Ammon's horn (tissue), 1 donor: Measurements from ENCODE around the gene BIN1.

Source experiments
- DNase-seq: peaks from one replicate; pipeline ENCODE4 v3.0.0-alpha.2; 2016; ENCODE audit warnings: low spot score

BIN1 gene

GRCh38 chr2:127106991-127107621 lies at the start of gene BIN1:
Gene BIN1 (minus strand): TSS chr2:127107154. CDS start chr2:127106943, 211 bp downstream.
- peak; percentile 96 for DNase-seq

GRCh38 chr2:127155947-127156346 lies 49.0 kb upstream of the BIN1 start:
- DNase-seq: no peak

GRCh38 chr2:127155028-127155581 lies 48.2 kb upstream of the BIN1 start:
- no peak for DNase-seq

DNA sequence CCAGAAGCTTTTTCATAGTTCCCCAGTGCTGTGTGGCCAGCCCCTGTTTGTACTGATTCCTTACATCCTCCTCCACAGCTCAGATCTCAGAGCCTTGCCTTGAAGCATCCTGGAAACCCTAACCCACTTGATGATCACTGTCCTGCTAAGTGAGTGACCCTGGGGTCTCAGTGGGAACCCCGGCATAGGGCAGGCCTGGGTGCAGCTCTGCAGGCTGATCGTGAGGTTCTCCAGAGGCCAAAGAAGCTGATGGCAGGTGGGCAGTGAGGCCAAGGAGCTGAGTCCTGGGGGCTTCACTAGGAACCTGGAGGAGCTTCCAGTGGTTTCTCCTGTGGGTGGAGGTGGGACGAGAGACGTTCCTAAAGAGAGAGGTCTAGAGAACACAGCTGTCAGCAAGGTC lies 47.4 kb upstream of the BIN1 start:
- no peak for DNase-seq

DNA sequence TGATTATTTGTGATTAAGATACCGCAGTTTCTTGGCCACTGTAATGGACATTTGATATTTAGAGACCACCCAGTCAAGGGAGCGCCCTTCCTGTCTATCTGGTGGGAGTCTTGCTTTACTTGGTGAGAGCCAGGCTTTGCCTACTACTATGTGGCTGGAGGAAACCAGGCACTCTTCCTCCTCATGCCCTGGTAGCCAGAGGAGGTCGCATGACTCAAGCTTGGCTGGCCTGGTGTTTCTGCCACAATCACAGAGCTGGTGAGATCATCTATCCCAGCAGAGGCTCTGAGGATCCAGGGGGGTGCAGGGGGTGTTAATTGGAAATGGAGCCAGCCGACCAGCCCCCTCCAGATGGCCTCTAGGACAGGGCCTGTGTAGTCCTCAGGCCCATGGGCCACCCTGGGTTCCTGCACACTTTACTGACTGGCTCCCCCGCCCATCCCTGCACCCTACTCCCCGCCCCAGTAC lies 46.8 kb upstream of the BIN1 start:
- peak; percentile 87 for DNase-seq

GRCh38 chr2:127150996-127151395 lies 44.0 kb upstream of the BIN1 start:
- DNase-seq: no peak

- DNase-seq: no peak
Measured at GRCh38 chr2:127149384-127149783, 42.4 kb upstream of the BIN1 start.

DNA sequence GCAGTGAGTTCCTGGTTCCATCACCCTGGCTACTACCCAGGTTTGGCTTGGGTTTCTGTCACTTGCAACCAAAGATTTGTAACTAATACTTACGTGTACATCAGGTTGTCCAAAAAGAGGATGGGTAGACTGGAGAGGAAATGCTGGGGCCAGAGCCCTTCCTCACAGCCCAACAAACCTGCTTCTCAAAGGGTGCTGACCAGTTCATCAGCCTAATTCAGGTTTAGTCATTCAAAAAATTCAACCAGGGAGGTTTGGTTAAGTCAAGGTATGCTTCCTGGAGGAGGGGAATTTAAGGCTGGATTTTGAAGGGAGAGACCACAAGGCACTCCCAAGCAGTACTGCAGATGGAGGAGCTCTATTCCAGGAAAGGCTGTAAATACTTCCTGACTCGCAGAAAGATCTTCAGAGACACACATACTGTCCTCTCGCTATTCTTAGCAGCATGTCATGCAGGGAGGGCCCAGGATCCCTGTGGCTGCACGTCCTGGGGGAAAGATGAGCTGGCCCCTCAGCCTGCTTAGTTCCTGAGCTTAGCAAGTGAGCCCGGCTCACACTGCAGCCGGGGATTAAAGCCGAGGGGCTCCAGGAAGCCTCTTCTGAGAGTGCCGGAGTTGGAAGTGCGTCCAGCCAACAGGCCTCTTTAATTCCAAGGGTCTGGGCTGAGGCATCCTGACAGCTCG lies 40.0 kb upstream of the BIN1 start:
- DNase-seq: no peak

DNA sequence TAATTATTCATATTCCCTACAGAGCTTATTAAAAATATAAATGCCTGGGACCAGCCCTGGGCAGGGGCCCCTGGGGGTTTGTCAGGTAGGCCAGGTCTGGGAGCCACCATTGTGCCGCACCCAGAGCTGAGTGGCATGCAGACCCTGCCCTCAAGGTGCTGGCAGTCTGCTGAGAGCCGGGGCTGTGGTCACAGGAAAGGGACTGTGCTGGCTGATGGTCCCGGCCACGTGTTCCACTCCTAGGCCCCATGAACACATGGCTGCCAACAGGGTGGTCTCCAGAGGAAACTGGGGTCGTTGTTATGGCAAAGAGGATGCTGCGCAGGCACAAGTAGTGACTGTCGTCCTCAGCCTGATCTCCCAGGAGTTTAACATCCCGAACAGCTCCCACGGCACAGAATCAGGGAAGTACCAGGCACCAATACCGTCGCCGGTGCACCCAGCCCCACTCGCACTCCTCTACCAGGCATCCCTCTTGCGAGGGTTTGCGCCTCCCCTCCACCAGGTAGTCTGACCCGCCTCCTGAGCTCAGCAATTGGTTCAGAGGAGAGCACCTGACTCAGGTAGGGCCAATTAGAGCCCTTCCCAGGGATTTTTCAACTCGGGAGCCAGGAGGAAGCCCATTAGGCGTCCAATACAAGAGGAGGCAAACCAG lies 39.2 kb upstream of the BIN1 start:
- no peak for DNase-seq

GRCh38 chr2:127145280-127145895 lies 38.4 kb upstream of the BIN1 start:
- no peak for DNase-seq

- peak; percentile 95 for DNase-seq
Measured at GRCh38 chr2:127143841-127144782, 37.2 kb upstream of the BIN1 start.

- peak; percentile 47 for DNase-seq
Measured at GRCh38 chr2:127142663-127143630, 36.0 kb upstream of the BIN1 start.

GRCh38 chr2:127140538-127140937 lies 33.6 kb upstream of the BIN1 start:
- peak; percentile 53 for DNase-seq

GRCh38 chr2:127139766-127140165 lies 32.8 kb upstream of the BIN1 start:
- no peak for DNase-seq

DNA sequence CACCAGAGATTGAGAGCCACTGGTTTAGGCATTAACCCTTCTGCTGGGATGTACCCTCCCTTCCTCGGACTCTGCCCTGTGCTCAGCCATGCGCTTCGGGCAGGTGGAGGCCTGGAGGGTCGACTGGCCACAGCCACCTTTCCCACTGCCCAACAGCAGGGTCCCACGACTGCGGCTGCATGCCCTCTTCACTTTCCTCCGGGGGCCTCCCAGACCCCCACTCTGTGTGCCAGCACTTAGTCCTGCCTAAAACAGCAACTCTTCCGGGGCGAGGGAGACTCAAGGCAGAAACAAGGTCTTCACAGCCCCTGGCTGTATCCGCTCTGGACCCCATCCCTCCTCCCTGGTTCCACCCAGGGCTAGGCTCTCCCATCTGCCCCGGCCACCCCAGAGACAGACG lies 31.3 kb upstream of the BIN1 start:
- DNase-seq: no peak

DNA sequence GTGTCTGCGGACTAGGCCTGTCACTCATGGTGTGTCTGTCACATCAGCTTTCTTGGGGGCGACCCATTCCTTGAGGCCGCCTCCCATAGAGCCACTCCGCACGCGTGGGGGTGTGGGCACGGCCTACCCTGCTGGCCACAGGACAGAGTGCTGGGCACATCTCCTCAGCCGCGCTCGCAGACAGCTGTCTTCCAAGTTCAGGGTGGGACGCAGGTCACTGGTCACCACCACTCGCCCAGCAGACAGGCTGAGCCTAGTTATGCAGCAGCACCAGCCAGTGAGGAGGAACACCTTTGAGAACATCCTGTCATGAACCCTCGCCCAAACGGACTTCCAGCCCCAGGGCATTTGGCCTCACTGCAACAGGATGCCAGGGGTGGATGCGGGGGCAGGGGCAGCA lies 30.8 kb upstream of the BIN1 start:
- DNase-seq: no peak

- no peak for DNase-seq
Measured at GRCh38 chr2:127137225-127137624, 30.3 kb upstream of the BIN1 start.

- peak; percentile 69 for DNase-seq
Measured at GRCh38 chr2:127134833-127135830, 28.2 kb upstream of the BIN1 start.

- DNase-seq: no peak
Measured at GRCh38 chr2:127134235-127134634, 27.3 kb upstream of the BIN1 start.
